ENCODE data around the gene TEX30. TPM values are rescaled to one million over a fixed set of nuclear protein-coding genes. Genes with fewer than 3 reads are reported as not detected.

The TEX30 gene
- total RNA-seq, 1 donor from 2014 or later: 8.1 TPM

- intact Hi-C loops (cut with micrococcal nuclease): no loop called here
- Histone ChIP-seq H3K4me3 (no peak overlapping the region), H3K9me3 (replicated peaks) (no peaks in the 10 kb centered on the region), H3K27ac (replicated peaks) (no peak overlapping the region), H3K36me3 (no peaks in the 10 kb centered on the region), H3K4me1 (no peaks in the 10 kb centered on the region), H3K27me3 (ENCODE audit: low read depth) (no peaks in the 10 kb centered on the region)
- DNase-seq: no peak
- no peak for TF ChIP-seq CTCF (IDR thresholded peaks at IDR 0.05; ENCODE audit: borderline replicate concordance)
Observed at GRCh38 chr13:102718746-102719145, 54.8 kb downstream of the TEX30 start.

Other genes with a start within 250 kb of the TEX30 start
- 29.0 TPM for gene TPP2, start 176.8 kb downstream of the TEX30 start, total RNA-seq
- not detected for gene METTL21C, start 78.7 kb downstream of the TEX30 start, total RNA-seq
- 3.4 TPM for gene POGLUT2, start 25.2 kb upstream of the TEX30 start, total RNA-seq
- 37.5 TPM for gene BIVM, start 25.3 kb upstream of the TEX30 start, total RNA-seq
- gene ERCC5, start 72.2 kb upstream of the TEX30 start, total RNA-seq: 30.4 TPM